Measurements from ENCODE around the gene KCNA1.

The KCNA1 gene

GRCh38 chr12:4908684-4909409 lies 858 bp upstream of the KCNA1 start:
- DNase-seq (ENCODE audit: low read depth) = no peak
- no peak overlapping the region for H3K4me3 ChIP-seq (ENCODE audit: control insufficient read depth, low read depth, low read length)
- TF ChIP-seq CTCF (IDR thresholded peaks at IDR 0.05; ENCODE audit: control insufficient read depth, insufficient read depth, low read depth, low read length, missing control alignments) = no peak

DNA sequence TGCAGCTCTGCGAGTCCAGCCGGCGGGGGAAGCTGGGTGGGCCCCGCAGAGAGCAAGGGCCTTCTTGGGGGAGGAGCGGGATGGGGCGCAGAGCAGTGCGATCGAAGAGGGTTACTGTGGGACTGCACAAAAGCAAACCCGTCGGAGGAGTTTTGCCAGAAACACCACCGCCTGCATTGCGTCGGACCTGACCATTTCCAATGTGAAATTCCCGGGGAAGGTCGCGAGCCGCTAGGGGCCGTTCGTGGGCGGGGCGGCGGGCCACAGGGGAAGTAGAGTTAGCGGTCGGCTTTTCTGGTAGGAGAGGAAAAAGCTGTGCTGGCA lies 333 bp upstream of the KCNA1 start:
- no peak for TF ChIP-seq CTCF (IDR thresholded peaks at IDR 0.05; ENCODE audit: control insufficient read depth, insufficient read depth, low read depth, low read length, missing control alignments)
- H3K4me3 ChIP-seq (ENCODE audit: control insufficient read depth, low read depth, low read length) = no peak overlapping the region
- DNase-seq (ENCODE audit: low read depth) = no peak

- DNase-seq (ENCODE audit: low read depth) = no peak
- H3K4me3 ChIP-seq (ENCODE audit: control insufficient read depth, low read depth, low read length) = peak overlapping the region; percentile 9
- TF ChIP-seq CTCF (IDR thresholded peaks at IDR 0.05; ENCODE audit: control insufficient read depth, insufficient read depth, low read depth, low read length, missing control alignments) = no peak
These were observed 1.0 kb downstream of the KCNA1 start for GRCh38 chr12:4910502-4911315.

- no peak for DNase-seq (ENCODE audit: low read depth)
- TF ChIP-seq CTCF (IDR thresholded peaks at IDR 0.05; ENCODE audit: control insufficient read depth, insufficient read depth, low read depth, low read length, missing control alignments) = no peak
- H3K4me3 ChIP-seq (ENCODE audit: control insufficient read depth, low read depth, low read length) = no peak overlapping the region
These were observed 1.8 kb downstream of the KCNA1 start for GRCh38 chr12:4911316-4911994.

DNA sequence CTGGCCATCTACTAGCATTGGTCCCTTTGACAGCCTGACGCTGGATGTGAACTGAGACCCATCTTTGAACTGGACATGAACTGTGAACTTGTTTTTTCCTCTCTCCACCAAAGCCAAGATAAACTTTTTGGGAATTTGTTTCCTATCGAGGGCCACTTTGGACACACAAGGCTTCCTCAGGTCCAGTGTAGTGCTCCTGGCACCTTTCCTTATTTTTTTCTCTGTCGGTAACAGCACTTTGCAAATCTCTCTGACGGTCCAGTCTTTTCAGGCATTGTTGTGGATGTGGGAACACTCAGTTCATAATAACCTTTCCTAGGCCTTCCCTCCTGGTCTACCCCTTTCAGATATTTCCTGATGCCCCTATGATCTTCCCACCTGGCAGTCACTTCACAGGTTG lies 5.0 kb downstream of the KCNA1 start:
- no peak for DNase-seq (ENCODE audit: low read depth)

More for the DNA sequence above, 5.0 kb downstream of the KCNA1 start:
- no peak overlapping the region for H3K4me3 ChIP-seq (ENCODE audit: control insufficient read depth, low read depth, low read length)
- TF ChIP-seq CTCF (IDR thresholded peaks at IDR 0.05; ENCODE audit: control insufficient read depth, insufficient read depth, low read depth, low read length, missing control alignments) = no peak

Measured in AG09309 (cell line).